OCI-LY7 (cell line): ENCODE measurements around the gene INKA2. TPM values are rescaled to one million over a fixed set of nuclear protein-coding genes. Genes with fewer than 3 reads are reported as not detected.

Experiments used
- BruUV-seq: library from RNA; stranded (reverse); fragments of 400-500 nt; replicated peaks from 2 replicates; lab custom pipeline; 2021; lab: Mats Ljungman, UMichigan
- CTCF ChIA-PET: fragments of 300-600 bp; sonication (Branson Sonifier 250); formaldehyde crosslinking; loops from one replicate; lab custom pipeline; 2022; ENCODE audit warnings: antibody characterized with exemption; ENCODE audit not compliant: unreplicated experiment; lab: Charles Lee
- POLR2A ChIA-PET: fragments of 300-600 bp; sonication (Branson Sonifier 250); formaldehyde crosslinking; loops from one replicate; lab custom pipeline; 2022; ENCODE audit warnings: antibody characterized with exemption; lab: Charles Lee
- DNase-seq: peaks from one replicate; pipeline ENCODE4 v3.0.0-alpha.2; 2015; ENCODE audit warnings: low spot score
- H2AFZ ChIP-seq: fragments of 200-600 bp; sonication (generic), shearing (Covaris generic); 2 replicates; pipeline ENCODE4 v1.6.1; 2014; ENCODE audit warnings: mild to moderate bottlenecking, antibody characterized with exemption, low read length, moderate library complexity
- H3K27ac ChIP-seq: fragments of 200-600 bp; sonication (generic); 2 replicates; pipeline ENCODE4 v1.5.1; 2014; ENCODE audit warnings: mixed run types, low read depth, mild to moderate bottlenecking, moderate library complexity, low read length, inconsistent platforms; ENCODE audit not compliant: poor library complexity, severe bottlenecking
- H3K36me3 ChIP-seq: fragments of 200-600 bp; sonication (generic); 2 replicates; pipeline ENCODE4 v1.6.1; 2014; ENCODE audit warnings: mild to moderate bottlenecking, antibody characterized with exemption, low read length, moderate library complexity, mixed read lengths; ENCODE audit not compliant: insufficient read depth
- H3K4me1 ChIP-seq: fragments of 200-600 bp; sonication (generic); 2 replicates; pipeline ENCODE4 v1.5.1; 2014; ENCODE audit warnings: mild to moderate bottlenecking, low read length; ENCODE audit not compliant: insufficient read depth, poor library complexity, severe bottlenecking
- H3K4me2 ChIP-seq: fragments of 200-600 bp; sonication (generic); 2 replicates; pipeline ENCODE4 v1.6.1; 2014; ENCODE audit warnings: mild to moderate bottlenecking, low read length
- H3K4me3 ChIP-seq: fragments of 200-600 bp; sonication (generic); 2 replicates; pipeline ENCODE4 v1.5.1; 2014; ENCODE audit warnings: mild to moderate bottlenecking, low read depth, low read length; ENCODE audit not compliant: poor library complexity, severe bottlenecking
- H3K79me2 ChIP-seq: fragments of 200-600 bp; sonication (generic); 2 replicates; pipeline ENCODE4 v1.6.1; 2016; ENCODE audit warnings: low read depth, mild to moderate bottlenecking, low read length, moderate library complexity, mixed read lengths; ENCODE audit not compliant: insufficient read depth
- H3K9me2 ChIP-seq: fragments of 200-600 bp; sonication (generic); 2 replicates; pipeline ENCODE4 v1.6.1; 2016; ENCODE audit warnings: mild to moderate bottlenecking, low read length, mixed read lengths; ENCODE audit not compliant: insufficient read depth
- H3K9me3 ChIP-seq: fragments of 200-600 bp; sonication (generic); 2 replicates; pipeline ENCODE4 v1.6.1; 2014; ENCODE audit warnings: mild to moderate bottlenecking, mixed run types, low read length, mixed read lengths
- H4K20me1 ChIP-seq: fragments of 200-600 bp; sonication (generic); 2 replicates; pipeline ENCODE4 v1.6.1; 2014; ENCODE audit warnings: mild to moderate bottlenecking, antibody characterized with exemption, low read length, moderate library complexity, mixed read lengths; ENCODE audit not compliant: insufficient read depth
- EZH2phosphoT487 ChIP-seq: fragments of 200-600 bp; sonication (generic); IDR thresholded peaks from 2 replicates; pipeline ENCODE4 v1.6.1; 2018; ENCODE audit warnings: low read depth, borderline replicate concordance, mild to moderate bottlenecking, mixed run types, antibody characterized with exemption, low read length, moderate library complexity, mixed read lengths
- intact Hi-C: fragments of 100-400 bp; cut with micrococcal nuclease; formaldehyde crosslinking; loops from one replicate; pipeline ENCODE4 v1.10.0; 2022; ENCODE audit not compliant: unreplicated experiment
- total RNA-seq, 2 experiments: library from RNA; depleted of rRNA in 1 of 2; stranded (reverse); fragments of >200 nt in 1 of 2; shearing (Covaris generic) in 1 of 2; gene quantifications; 2 replicates each; pipeline ENCODE4 v1.2.3, GENCODE V29; 2014 to 2022
- TF ChIP-seq, protein P1 (sequence below): fragments of 200-600 bp; sonication (generic); conservative IDR thresholded peaks from 2 replicates; pipeline ENCODE4 v1.5.1; 2014; ENCODE audit warnings: mild to moderate bottlenecking, antibody characterized with exemption, low read length, moderate library complexity, mixed read lengths

Gene INKA2
- total RNA-seq, 2 experiments from 2014 or later = 3.9 to 10.8 TPM

DNA sequence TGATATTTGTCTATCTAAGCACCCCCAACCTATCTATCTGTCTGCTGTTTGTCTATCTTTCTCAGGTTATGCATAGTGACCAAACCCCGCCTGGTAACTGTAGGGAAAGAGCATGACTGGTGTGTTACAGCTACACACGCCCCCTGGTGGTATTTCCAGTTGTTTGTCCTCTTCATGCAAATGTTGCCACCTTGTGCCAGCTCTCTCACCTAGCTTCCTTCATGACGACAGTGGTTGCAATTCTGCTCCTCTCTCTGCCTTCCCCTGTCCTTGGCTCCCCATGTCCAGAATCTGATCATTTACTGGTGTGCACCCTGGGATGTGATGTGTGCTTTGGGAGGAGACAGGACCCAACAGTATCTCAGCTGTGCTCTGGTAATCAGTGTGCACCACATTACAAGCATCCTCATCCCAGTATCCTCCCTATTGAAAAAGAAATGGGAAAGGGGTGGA lies 8.1 kb upstream of the INKA2 start:
- H4K20me1 ChIP-seq = no peaks in the 10 kb centered on the region
- H3K27ac ChIP-seq = no peak overlapping the region
- POLR2A ChIA-PET = interaction anchor here (0.7 to 1.6 kb wide), 3 partner anchors 9 to 302 kb away, joined by 3 to 9 read pairs (median 3); partner anchors contain the start of gene INKA2
- H3K36me3 ChIP-seq = no peaks in the 10 kb centered on the region
- H3K4me1 ChIP-seq = peaks cover 44% of the 10 kb centered on the region
- H3K79me2 ChIP-seq = no peaks in the 10 kb centered on the region
- TF ChIP-seq, protein P1, sequence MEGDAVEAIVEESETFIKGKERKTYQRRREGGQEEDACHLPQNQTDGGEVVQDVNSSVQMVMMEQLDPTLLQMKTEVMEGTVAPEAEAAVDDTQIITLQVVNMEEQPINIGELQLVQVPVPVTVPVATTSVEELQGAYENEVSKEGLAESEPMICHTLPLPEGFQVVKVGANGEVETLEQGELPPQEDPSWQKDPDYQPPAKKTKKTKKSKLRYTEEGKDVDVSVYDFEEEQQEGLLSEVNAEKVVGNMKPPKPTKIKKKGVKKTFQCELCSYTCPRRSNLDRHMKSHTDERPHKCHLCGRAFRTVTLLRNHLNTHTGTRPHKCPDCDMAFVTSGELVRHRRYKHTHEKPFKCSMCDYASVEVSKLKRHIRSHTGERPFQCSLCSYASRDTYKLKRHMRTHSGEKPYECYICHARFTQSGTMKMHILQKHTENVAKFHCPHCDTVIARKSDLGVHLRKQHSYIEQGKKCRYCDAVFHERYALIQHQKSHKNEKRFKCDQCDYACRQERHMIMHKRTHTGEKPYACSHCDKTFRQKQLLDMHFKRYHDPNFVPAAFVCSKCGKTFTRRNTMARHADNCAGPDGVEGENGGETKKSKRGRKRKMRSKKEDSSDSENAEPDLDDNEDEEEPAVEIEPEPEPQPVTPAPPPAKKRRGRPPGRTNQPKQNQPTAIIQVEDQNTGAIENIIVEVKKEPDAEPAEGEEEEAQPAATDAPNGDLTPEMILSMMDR = peak; percentile 82
- TF ChIP-seq EZH2phosphoT487 = no peak
- H3K4me2 ChIP-seq = no peak overlapping the region
- H3K9me3 ChIP-seq = no peaks in the 10 kb centered on the region
- no peaks in the 10 kb centered on the region for H3K9me2 ChIP-seq
- intact Hi-C loops = no loop called here
- peak; percentile 83 for DNase-seq
- CTCF ChIA-PET = interaction anchor here (0.8 to 0.9 kb wide), 4 partner anchors 8 to 236 kb away, joined by 3 to 5 read pairs (median 4); partner anchors contain the start of gene INKA2
- BruUV-seq = no TSS peak
- H3K4me3 ChIP-seq = no peak overlapping the region
- no peak overlapping the region for H2AFZ ChIP-seq

DNA sequence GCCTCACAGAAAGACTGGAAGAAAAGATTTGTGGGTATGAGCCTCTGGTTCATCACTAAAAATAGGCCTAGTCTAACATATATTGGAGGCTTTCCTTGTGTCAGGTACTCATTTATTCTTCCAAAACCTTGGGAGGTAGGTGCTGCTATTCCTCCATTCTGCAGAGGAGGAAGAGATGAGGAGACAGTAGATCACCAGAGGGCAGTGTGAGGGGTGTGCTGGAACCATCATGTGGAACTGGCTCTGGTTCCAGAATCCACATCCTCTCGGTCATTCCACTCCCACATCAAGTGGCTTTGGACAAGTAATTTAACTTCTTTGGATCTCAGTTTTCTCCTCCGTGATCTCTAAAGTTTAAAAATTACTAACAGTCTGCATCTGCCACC lies 7.4 kb upstream of the INKA2 start:
- Histone ChIP-seq H3K79me2 (no peaks in the 10 kb centered on the region), H3K36me3 (no peaks in the 10 kb centered on the region), H4K20me1 (no peaks in the 10 kb centered on the region), H3K4me2 (no peak overlapping the region), H3K4me3 (no peak overlapping the region), H2AFZ (no peak overlapping the region), H3K9me2 (no peaks in the 10 kb centered on the region), H3K4me1 (peaks cover 37% of the 10 kb centered on the region), H3K27ac (no peak overlapping the region), H3K9me3 (no peaks in the 10 kb centered on the region)
- TF ChIP-seq, protein P1 = no peak
- no peak for TF ChIP-seq EZH2phosphoT487
- POLR2A ChIA-PET = interaction anchor here (0.7 to 1.6 kb wide), 3 partner anchors 9 to 301 kb away, joined by 3 to 9 read pairs (median 3); partner anchors contain the start of gene INKA2
- CTCF ChIA-PET = interaction anchor here (0.8 to 0.9 kb wide), 3 partner anchors 8 to 32 kb away, joined by 3 to 4 read pairs (median 3); partner anchors contain the start of gene INKA2
- no TSS peak for BruUV-seq
- intact Hi-C loops = no loop called here
- no peak for DNase-seq
